GM18507 (cell line): ENCODE data around the gene PTPN2.
"Not testable (repeated sequence)": the region's sequence is repeated elsewhere in the genome, so short reads cannot be mapped to it uniquely, and the experiment has no call there.

Experiments used
- DNase-seq: peaks from one replicate; pipeline ENCODE4 v3.0.0; 2011; ENCODE audit warnings: low read depth; ENCODE audit not compliant: insufficient read length; ENCODE audit errors: extremely low spot score
- FAIRE-seq: peaks from 2 replicates; lab custom pipeline; 2011; peaks lifted over from hg19 to GRCh38; lab: Jason Lieb, UNC

Gene PTPN2

DNA sequence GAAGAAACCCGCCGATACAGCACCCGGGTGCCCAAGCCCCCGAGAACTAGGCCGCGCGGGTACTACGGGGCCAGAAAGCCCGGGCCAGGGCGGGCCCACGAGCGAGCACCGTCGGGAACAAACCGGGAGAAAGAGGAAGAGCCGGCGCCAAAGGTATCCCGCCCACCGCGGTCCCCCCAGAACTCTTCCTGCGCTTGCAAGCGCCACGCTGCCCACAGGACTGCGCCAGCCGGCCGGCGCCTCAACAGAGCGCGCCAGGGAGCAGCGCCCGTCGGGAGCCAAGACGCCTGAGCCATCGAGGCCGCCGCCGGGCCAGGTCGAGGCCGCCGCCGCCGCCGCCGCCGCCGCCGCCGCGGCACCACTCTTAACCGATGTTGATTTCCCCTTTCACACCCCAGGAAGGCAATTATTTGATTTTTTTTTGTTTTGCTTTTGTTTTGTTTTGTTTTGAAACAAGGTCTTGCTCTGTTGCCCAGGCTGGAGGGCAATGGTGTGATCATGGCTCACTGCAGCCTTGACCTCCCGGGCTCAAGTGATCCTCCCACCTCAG lies 12.8 kb upstream of the PTPN2 start:
- not testable (repeated sequence) for FAIRE-seq

DNA sequence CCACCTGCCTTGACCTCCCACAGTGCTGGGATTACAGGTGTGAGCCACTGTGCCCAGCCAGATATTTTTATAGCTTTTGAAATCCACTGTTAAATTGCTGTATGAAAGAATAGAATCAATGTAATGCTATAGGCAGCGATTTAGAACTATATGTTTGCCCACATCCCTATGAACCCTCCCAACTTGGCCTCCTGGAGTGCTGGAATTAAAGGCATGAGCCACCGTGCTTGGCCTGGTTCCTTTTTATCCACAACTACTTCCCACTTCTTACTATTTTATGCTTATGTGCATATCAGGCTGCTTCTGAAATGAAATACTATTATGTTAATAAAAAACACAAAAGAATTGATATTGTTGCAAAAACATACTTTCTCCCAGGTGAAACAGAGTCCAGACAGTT lies 11.6 kb upstream of the PTPN2 start:
- FAIRE-seq (no peak), DNase-seq (no peak)

More for the DNA sequence above, 12.8 kb upstream of the PTPN2 start:
- DNase-seq: not testable (repeated sequence)

GRCh38 chr18:12895014-12895413 lies 11.0 kb upstream of the PTPN2 start:
- FAIRE-seq (no peak), DNase-seq (no peak)

GRCh38 chr18:12891561-12891960 lies 7.5 kb upstream of the PTPN2 start:
- FAIRE-seq (no peak), DNase-seq (no peak)

DNA sequence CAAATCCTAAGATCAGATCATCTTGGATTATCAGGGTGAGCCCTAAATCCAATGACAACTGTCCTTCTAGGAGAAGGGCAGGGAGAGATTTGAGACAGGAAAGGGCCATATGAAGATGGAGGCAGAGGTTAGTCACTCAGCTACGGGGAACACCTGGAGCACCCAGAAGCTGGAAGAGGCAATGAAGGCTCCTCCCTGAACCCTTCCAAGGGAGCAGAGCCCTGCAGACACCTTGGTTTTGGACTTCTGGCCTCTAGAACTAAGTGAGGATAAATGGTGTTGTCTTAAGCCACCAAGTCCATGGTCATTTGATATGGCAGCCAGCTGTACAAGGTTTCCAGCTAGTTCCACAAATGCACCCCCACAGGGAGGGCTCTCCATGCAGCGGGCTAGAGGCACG lies 6.9 kb upstream of the PTPN2 start:
- FAIRE-seq: no peak
- DNase-seq: no peak

DNA sequence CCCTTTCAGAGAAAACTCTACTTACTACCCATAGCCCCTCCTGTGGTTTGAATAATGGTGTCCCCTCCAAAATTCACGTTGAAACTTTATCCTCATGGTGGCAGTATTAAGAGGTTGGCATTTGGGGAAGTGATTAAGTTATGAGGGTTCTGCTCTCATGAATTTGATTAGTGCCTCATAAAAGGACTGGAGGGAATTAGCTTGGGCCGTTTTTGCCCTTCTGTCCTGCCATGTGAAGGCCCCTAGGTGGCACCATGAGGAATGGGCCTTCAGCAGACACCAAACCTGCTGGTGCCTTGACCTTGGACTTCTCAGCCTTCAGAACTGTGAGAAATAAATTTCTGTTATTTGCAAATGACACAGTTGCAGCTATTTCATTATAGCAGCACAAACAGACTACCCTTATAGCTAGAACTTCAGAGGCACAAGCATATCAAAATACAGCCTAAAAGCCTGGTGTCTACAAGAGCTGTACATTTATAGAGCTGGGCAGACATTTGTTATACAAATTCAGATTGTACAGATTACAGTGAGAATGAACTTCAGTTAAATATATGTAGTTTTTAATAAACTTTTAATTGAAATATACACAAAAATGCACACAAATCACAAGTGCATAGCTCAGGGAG lies 2.6 kb upstream of the PTPN2 start:
- FAIRE-seq: peak; percentile 67
- no peak for DNase-seq

DNA sequence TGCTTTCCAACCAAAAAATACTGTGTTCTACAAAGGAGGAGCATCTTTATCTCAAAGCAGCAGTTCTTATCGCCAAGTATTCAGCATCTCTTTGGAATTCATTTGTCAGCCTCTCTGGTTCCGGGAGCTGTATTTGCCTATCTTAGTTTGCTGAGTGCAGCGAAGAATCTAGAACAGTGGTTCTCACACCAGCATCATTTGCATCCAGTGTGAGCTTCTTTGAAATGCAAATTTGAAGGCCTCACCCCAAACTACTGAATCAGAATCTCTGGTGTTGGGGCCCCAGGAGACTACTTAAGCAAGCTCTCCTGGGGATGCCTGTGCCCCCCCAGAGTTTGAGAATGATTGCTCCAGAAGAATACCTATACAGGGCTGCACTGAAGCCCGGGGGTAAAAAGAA lies 1.5 kb upstream of the PTPN2 start:
- peak; percentile 46 for FAIRE-seq
- DNase-seq: no peak

DNA sequence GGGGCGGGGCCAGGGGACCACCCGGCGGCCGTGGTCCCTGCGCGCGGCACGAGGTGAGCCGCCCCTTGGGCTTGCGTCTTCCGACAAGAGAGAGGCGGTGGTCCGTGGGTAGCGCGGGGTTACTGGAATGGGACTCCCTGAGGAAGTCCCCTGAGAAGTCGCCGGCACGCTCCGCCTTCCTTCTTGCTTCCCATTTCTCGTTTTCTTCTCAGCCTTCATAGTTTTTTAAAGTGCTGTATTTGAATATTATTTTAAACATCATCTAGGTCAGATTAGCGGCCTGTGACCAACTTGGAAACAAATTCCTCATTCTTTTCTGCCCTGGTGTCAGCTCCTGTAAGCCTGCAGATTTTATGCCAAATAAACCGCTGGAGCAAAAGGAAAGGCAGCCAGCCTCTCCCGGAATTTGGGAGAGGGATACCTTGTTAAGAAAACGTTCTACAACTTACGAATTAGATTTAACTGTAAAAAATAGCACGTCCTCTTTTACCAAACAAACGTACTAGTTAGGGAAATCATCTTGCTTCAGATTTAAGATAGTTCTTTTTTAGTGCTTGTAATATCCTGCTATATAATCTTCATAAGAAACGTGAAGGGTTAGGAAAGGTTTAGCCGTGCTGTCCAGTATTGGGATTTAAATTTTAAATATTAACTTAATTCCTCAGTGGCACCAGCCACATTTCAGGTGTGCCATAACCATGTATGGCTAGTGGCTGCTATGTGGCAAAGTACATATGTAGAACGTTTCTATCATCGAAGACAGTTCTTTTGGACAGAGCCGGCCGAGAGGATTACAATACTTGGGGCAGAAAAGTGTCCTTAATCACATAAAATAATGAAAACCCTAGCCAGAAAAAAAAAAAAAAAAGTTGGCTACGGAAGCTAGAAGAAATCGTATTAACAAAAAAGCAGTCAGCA lies 628 bp upstream of the PTPN2 start:
- peak; percentile 26 for FAIRE-seq
- DNase-seq: no peak

DNA sequence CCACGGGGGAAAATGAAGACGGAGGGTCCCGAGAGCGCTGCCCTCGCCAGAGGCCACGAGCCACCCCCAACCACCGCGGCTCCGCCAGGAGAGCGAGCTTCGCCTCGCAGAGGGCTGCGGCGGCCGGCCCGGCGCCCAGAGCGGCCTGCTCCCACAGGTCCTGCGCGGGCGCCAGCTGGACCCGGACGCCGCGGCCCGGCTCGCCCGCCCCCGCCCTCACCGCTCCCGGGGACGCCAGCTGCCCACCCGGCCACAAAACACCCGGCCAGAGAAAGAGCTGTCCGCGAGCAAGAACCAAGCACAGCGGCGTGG lies 709 bp downstream of the PTPN2 start:
- FAIRE-seq: no peak
- no peak for DNase-seq

GRCh38 chr18:12882453-12883371 lies 1.3 kb downstream of the PTPN2 start:
- DNase-seq: no peak
- no peak for FAIRE-seq

DNA sequence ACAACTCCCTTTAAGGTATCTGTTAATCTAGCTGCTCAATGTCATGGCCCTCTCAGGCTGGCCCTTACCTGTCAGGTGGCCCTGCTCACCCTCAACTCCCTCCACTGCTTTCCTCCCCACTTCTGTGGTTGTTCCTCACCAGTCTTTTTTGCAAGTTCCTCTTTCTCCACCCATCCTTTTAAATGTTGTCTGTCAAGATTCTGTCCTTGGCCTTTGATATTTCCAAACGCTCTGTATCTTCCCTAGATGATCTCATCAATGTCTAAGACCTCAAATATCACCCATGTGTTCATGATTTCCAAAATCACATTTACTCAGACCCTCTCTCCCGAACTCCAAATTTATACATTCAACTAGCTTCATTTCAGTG lies 3.5 kb downstream of the PTPN2 start:
- FAIRE-seq (no peak), DNase-seq (no peak)

DNA sequence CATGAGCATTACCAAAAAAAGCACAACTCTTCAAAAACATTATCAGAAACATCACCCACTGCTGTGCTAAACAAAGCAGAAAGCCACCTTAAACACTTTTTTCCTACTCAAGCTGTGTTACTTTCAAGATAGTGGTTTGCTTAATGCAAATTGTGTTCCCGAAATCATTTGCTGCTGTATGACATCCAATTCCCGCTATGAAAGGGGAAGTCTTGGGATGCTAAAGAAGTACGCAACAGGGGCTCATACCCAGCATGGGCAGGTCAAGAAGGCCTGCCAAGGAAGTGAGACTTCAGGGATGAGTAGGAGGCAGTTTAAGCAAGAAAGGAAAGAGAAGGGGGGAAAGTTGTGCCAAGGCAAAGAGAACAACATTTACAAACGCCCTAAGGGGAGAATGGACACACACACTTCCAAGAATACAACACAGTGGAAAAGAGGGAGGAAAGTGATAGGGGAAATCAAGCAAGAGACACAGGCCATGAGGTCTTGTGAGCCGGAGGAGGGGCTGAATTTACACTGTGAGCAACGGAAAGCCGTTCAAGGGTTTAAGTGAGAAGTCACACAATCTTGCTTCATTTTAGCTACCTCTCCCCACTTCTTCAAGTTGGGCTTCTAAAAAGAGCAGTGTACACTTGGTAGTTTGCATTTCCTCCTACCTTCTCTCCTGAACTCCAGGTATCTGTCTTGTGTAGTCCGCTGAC lies 4.0 kb downstream of the PTPN2 start:
- DNase-seq (no peak), FAIRE-seq (peak; percentile 42)

DNA sequence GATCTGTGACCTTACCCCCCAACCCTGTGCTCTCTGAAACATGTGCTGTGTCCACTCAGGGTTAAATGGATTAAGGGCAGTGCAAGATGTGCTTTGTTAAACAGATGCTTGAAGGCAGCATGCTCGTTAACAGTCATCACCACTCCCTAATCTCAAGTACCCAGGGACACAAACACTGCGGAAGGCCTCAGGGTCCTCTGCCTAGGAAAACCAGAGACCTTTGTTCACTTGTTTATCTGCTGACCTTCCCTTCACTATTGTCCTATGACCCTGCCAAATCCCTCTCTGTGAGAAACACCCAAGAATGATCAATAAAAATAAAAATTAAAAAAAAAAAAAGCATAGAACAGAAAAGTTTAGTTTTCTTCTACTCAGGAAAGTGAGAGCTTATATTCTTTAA lies 9.0 kb downstream of the PTPN2 start:
- not testable (repeated sequence) for DNase-seq, FAIRE-seq

GRCh38 chr18:12873961-12874567 lies 10.0 kb downstream of the PTPN2 start:
- not testable (repeated sequence) for FAIRE-seq, DNase-seq

GRCh38 chr18:12872408-12872807 lies 11.6 kb downstream of the PTPN2 start:
- FAIRE-seq (peak; percentile 12), DNase-seq (no peak)

GRCh38 chr18:12868576-12868975 lies 15.5 kb downstream of the PTPN2 start:
- FAIRE-seq (no peak), DNase-seq (no peak)

- DNase-seq: no peak
These were observed 16.5 kb downstream of the PTPN2 start for GRCh38 chr18:12867441-12868123.

DNA sequence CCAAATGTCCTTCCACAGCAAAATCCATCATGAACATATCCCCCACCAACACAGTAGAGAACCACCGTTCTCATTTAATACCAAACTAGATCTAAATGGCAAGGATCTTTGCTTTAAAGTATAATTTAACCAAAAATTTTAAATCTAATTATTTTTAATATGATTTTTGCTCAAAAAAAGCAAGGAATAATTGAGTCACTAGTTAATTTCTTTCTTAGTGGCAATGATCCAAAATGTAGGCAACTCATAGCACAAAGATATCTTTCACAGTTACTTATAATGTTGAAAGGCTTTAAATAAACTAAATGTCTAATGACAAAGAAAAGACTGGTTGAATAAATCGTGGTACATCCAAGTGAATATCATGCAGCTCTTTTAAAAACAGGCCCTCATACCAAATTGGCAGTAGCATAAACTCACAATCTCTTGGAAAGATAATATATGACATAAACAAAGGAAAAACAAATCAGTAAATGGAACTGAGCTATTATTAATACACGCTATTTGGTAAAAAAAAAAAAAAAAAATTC lies 20.3 kb downstream of the PTPN2 start:
- DNase-seq (no peak), FAIRE-seq (no peak)

More at GRCh38 chr18:12867441-12868123, 16.5 kb downstream of the PTPN2 start:
- no peak for FAIRE-seq
